ENCODE measurements around the gene IGHMBP2.

Gene IGHMBP2

DNA sequence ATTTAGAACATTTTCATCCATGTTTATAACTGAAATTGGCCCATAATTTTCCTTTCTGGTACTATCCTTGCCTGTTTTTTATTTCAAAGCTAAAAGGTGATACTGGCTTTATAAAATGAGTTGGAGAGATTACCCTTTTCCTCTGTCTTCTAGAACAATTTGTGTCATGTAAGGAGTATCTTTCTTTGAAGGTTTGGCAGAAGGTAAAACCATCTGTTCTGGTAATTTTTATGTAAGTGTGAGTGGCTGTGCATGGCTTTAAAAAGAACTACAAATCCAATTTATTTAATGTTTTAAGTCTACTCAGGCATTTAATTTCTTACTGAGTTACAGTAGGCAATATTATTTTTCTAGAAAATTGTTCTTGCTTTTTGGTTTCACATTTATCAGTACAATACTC lies 84.8 kb downstream of the IGHMBP2 start:
- in situ Hi-C loops (cut with MboI; ENCODE audit: low sequenced_read_pairs, unreplicated experiment) = no loop called here
- TF ChIP-seq, protein P1, sequence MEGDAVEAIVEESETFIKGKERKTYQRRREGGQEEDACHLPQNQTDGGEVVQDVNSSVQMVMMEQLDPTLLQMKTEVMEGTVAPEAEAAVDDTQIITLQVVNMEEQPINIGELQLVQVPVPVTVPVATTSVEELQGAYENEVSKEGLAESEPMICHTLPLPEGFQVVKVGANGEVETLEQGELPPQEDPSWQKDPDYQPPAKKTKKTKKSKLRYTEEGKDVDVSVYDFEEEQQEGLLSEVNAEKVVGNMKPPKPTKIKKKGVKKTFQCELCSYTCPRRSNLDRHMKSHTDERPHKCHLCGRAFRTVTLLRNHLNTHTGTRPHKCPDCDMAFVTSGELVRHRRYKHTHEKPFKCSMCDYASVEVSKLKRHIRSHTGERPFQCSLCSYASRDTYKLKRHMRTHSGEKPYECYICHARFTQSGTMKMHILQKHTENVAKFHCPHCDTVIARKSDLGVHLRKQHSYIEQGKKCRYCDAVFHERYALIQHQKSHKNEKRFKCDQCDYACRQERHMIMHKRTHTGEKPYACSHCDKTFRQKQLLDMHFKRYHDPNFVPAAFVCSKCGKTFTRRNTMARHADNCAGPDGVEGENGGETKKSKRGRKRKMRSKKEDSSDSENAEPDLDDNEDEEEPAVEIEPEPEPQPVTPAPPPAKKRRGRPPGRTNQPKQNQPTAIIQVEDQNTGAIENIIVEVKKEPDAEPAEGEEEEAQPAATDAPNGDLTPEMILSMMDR (IDR thresholded peaks at IDR 0.05; ENCODE audit: borderline replicate concordance, control extremely low read depth, extremely low read depth, insufficient read depth, missing control alignments) = no peak
- DNase-seq (ENCODE audit: low spot score) = no peak
